ENCODE results near the gene CKS1B.

DNA sequence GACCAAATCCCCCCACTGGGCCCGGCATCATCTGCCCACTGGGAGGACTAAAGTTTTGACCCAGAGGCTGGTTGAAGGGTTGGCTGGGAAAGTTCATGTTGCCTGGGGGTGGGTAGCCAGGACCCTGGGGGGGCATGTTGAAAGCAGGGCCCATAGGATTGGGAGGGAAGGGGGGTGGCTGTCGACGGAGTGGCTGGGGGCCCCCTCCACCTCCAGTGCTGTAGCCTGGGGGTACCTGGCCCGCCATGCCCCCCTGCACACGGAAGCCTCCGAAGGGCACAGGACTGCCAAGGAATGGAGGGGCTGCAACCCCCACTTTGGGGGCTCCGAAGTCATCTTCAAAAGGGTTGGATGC lies 15.1 kb upstream of the CKS1B start:
- no peak for TF ChIP-seq POLR2A (IDR thresholded peaks at IDR 0.05)
- TF ChIP-seq, protein P1, sequence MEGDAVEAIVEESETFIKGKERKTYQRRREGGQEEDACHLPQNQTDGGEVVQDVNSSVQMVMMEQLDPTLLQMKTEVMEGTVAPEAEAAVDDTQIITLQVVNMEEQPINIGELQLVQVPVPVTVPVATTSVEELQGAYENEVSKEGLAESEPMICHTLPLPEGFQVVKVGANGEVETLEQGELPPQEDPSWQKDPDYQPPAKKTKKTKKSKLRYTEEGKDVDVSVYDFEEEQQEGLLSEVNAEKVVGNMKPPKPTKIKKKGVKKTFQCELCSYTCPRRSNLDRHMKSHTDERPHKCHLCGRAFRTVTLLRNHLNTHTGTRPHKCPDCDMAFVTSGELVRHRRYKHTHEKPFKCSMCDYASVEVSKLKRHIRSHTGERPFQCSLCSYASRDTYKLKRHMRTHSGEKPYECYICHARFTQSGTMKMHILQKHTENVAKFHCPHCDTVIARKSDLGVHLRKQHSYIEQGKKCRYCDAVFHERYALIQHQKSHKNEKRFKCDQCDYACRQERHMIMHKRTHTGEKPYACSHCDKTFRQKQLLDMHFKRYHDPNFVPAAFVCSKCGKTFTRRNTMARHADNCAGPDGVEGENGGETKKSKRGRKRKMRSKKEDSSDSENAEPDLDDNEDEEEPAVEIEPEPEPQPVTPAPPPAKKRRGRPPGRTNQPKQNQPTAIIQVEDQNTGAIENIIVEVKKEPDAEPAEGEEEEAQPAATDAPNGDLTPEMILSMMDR (IDR thresholded peaks at IDR 0.05): no peak

All from sigmoid colon (tissue), 3 donors.